Measurements from ENCODE around the gene MMS19.

Gene MMS19

GRCh38 chr10:97522937-97523336 lies 24.7 kb upstream of the MMS19 start:
- DNase-seq, result no peak

GRCh38 chr10:97522071-97522470 lies 23.8 kb upstream of the MMS19 start:
- no peak for DNase-seq

DNA sequence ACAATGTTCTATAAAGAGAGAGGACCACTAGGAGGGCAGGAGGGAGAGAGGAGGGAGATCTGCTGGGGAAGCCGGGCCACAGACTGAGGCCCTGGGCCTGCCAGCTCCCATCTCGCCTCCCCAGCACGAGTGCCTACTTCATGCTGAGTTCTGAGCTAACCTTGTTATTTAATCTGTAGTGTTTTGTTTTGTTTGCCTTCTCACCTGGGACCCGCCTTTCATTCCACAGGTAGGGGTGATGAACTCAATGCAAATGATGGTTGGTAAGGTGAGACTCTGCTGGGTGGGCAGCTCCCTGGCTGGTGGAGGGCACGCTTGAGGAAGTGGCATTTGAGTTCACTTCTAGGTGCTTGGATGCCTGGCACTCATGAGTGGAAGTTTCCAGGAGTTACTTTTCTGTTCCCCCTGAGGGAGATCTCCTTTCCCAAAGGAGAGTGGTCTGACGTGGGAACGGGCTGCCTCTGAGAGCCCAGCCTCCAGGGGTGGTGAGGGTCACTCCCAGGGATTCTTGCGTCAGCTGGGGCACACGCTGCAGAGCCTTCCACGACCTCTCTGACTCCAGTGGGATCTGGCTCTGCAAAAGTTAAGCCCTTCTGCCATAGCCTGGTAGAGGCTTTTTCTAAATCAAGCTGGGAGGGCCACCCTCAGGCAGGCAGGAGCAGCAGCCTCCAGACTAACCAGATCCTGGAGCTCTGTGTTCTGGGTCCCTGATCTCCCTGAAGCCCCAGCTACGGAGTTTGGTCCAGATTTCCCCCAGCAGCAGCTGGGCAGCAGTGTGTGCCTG lies 22.9 kb upstream of the MMS19 start:
- no peak for DNase-seq

GRCh38 chr10:97520520-97520919 lies 22.3 kb upstream of the MMS19 start:
- DNase-seq, result no peak

DNA sequence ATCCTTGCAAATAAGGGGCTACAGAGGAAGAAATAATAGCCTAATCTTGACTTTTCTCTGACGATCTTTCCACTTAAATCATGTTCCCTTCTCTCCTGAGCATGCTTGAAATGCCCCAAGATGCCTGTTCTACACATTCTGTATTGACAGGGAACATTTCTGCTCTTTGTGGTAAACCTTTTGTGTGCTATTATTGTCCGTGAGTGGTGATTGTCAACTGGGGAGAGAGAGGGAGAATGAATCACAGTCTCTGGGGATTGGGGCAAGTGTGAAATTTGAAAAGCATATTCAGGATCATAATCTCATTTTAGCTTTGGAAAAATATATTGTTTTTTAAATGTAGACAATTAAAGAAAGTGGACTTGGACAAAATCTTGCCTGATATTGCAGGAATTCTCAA lies 21.1 kb upstream of the MMS19 start:
- no peak for DNase-seq

DNA sequence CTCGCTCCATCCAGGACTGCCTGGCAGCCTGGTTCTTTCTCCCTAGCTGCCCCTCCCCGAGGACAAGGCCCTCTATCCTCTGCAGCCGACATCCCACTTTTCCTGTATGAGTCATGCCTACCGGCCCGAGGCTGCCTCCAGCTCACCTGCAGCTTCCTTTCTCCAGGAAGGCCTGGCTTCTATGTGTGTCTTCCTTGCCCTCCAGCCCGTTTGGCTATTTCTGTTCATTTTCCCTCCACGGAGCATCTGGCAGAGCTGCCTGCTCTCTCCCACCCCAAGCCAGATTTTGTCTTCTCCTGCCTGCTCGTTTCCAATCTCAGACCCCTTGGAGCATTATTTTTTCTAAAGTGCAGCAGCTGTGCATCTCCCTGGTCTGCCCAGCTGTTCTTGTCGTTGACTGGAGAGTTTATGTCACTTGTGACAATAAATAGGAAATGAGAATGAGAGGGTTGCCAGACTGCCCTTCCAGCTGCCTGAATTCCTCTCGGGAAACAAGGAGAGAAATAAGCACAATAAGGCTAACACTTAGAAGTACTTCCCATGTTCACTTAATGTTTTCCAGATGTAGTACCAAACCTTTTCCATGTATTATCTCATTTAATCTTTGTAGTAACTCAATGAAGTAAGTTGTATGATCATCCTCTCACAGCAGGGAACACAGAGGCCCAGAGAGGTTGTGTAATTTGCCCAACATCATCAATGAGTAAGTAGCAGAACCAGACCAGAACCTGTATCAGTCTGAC lies 20.2 kb upstream of the MMS19 start:
- no peak for DNase-seq

- DNase-seq, result no peak
Observed at GRCh38 chr10:97517778-97518300, 19.6 kb upstream of the MMS19 start.

DNA sequence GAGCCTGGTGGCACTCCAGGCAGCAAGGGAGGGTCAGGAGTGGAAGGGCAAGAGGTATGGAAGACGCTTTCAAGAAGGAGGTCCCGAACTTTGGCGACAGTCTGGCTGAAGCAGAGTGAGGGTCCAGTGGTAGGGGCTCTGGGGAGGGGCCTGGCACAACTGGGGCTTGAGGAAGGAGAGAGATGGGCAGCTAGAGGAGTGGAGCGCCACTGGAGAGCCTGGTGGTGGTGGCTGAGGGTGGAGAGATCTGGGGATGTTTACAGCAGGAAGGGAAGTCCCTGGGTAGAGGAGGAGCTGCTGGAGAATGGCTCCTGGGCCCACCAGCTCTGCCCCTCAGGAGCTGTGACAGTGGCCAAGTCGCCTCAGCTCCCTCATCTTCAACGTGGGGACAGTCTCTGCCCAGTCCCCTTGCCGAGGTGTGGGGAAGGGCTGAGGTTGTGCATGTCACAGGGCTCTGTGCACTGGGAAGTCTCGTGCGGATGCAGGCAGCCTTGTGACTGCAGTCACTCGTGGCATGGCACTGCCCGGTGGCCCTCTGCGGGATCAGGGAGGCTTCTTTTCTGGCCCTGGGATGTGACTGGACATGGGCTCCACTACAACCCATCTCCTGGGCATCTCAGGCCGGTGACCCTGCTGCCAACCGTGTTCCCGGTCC lies 19.0 kb upstream of the MMS19 start:
- DNase-seq, result no peak

- no peak for DNase-seq
Observed at GRCh38 chr10:97515271-97515978, 17.2 kb upstream of the MMS19 start.

GRCh38 chr10:97514344-97514743 lies 16.1 kb upstream of the MMS19 start:
- no peak for DNase-seq

- no peak for DNase-seq
Observed at GRCh38 chr10:97512993-97513392, 14.8 kb upstream of the MMS19 start.

GRCh38 chr10:97511711-97512440 lies 13.7 kb upstream of the MMS19 start:
- DNase-seq, result no peak

DNA sequence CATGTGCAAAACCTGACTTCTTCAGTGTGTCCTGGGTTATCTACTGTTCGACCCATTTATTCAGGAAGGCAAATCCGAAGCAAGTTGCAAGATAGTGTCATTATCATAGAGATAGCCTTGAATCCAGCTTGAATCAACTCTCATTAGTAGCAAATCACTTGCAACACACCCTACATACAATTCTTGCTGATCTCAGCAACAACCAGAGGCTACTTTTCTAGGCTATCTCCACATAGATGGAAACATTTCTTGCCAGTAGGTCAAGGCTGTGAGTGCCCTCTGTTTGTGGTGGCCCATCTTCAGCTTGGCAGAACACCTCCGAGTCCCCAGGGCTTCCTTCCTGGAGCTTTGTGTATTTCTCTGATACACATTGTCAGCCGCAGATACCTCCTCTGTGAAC lies 12.5 kb upstream of the MMS19 start:
- DNase-seq, result no peak

DNA sequence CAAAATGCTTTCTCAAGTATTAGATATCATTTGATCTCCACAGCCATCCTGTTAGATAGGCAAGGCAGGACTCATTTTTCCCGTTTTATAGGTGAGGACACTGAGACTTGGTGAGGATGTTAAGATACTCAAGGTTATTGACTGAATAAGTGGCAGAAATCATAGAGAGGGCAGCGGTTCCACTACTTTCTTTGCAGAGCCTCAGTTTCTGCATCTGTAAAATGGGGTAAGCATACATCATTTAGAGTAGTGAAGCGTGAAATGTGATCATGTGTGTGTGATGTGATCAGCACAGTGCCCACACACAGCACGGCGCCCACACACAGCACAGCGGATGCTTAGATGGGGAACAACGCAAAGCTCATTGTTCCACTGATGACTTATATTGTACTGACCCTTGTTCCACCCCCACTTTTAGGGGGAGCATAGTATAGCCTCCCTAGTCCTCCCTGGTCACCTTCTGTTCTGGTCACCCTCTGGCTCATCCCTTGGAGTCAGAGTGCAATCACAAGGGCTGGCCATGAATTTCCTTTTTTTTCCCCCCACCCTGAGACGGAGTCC lies 11.0 kb upstream of the MMS19 start:
- DNase-seq, result no peak

DNA sequence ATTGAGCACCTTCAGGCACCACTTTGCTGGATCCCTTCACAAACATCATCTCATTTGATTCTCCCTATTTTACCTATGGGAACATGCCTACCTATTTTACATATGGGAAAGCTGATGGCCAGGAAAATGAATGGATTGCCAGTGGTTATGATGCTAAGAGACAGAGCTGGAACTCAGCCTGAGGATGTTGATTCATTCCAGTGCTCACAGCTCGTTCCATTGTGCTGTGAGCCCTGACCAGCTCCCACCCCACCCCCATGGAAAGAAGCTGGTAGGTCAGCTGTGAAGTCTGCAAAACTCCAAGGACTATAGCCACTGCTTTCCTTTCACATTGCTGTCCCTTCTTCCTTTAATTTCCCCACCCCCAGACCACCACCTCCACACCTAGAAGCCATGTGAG lies 10.1 kb upstream of the MMS19 start:
- DNase-seq, result no peak

GRCh38 chr10:97506199-97506991 lies 8.2 kb upstream of the MMS19 start:
- no peak for DNase-seq

DNA sequence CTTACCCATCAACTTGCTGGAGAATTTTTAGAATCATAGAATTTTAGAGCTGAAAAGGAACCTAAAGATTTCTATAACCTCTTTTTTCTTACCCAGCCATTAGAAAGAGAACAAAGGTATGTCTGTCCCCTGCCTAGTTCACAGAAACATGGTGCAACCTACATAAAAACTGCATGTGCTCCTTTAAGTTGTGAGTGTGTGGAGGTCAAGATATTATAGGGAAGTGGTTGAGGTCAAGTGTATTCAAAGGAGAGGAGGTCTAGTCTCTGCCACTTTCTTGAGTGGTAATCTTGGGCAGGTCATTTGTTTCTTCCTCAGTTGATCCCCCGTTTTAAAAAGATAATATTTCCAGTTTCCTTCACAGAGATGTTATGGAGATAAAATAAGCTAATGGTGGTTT lies 6.9 kb upstream of the MMS19 start:
- no peak for DNase-seq

DNA sequence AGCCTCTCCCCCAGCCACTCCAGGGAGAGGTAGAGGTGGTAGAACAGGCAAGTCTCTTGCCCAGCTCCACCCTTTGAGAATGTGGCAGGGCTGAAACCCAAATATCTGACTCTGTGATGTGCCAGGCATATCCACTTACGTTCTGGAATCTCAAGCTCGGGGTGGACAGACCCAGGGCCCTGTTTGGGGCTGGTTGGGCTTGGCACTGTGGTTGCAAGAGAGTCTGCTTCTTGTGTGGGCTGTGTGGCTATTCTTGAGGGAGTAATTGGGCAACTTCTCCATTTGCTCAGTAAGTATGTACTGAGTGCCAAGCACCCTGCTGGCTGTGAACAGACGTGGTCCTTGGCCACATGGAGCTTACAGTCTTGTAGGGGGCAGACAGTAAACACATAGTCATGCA lies 5.2 kb upstream of the MMS19 start:
- no peak for DNase-seq

DNA sequence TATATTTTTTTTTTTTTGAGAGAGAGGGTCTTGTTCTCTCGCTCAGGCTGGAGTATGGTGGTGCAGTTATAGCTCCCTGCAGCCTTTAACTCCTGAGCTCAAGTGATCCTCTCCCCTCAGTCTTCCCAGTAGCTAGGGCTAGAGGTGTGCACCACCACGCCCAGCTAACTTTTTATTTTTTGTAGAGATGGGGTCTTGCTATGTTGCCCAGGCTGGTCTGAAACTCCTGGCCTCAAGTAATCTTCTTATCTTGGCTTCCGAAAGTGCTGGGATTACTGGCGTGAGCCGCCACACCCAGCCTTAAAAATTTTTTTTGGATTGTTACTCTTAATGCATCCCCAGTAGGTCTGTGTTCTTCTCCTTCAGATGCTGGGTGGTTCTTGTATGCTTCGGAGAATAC lies 4.7 kb upstream of the MMS19 start:
- DNase-seq, result no peak

DNA sequence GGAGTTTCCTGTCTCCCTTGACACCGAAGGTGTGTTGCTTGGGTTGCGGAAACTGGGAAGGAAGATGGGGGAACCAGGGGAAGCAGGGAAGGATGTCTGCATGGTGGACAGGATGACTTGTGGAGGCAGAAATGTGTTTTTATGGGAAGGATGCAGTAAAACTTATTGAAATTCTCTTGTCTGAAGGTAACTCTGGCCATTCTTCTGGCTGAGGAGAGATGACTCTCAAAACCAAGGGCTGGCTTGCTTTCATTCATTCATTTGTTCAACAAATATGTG lies 2.0 kb upstream of the MMS19 start:
- DNase-seq, result no peak

- no peak for DNase-seq
Observed at GRCh38 chr10:97499561-97500296, 1.5 kb upstream of the MMS19 start.
